H1 (cell line): ENCODE measurements around the gene GOLGA8S. TPM values are rescaled to one million over a fixed set of nuclear protein-coding genes. Genes with fewer than 3 reads are reported as not detected.

Source experiments
- CTCF ChIA-PET: fragments of 300-600 bp; sonication (Branson Sonifier 250); formaldehyde crosslinking; loops from one replicate; lab custom pipeline; 2021; ENCODE audit not compliant: partially characterized antibody; lab: Charles Lee
- POLR2A ChIA-PET: fragments of 300-600 bp; sonication (Branson Sonifier 250); formaldehyde crosslinking; loops from one replicate; lab custom pipeline; 2021; ENCODE audit warnings: inconsistent platforms; ENCODE audit not compliant: partially characterized antibody; lab: Charles Lee
- DNase-seq, 2 experiments: peaks; one replicate each; pipeline versions ENCODE4 v3.0.0 to v3.0.0-alpha.2; 2010 to 2022; ENCODE audit warnings: low spot score in 2 of 2, low read depth in 1 of 2, mixed read lengths in 1 of 2
- FAIRE-seq: peaks from 2 replicates; lab custom pipeline; 2011; peaks lifted over from hg19 to GRCh38; lab: Jason Lieb, UNC
- H2AFZ ChIP-seq: 2 replicates; pipeline ENCODE4 v1.8.1; 2012; ENCODE audit warnings: low read length, inconsistent platforms
- H2AK5ac ChIP-seq: 2 replicates; pipeline ENCODE4 v1.6.1; 2013; ENCODE audit warnings: low read depth, low read length
- H2BK120ac ChIP-seq: replicated peaks from 2 replicates; pipeline ENCODE3; 2013; ENCODE audit warnings: low read depth, low read length, inconsistent platforms
- H2BK12ac ChIP-seq: 2 replicates; pipeline ENCODE4 v1.6.1; 2013; ENCODE audit warnings: low read depth, low read length
- H2BK15ac ChIP-seq: 2 replicates; pipeline ENCODE4 v1.6.1; 2013; ENCODE audit warnings: low read length
- H2BK20ac ChIP-seq: 2 replicates; pipeline ENCODE4 v1.6.1; 2013; ENCODE audit warnings: low read length
- H2BK5ac ChIP-seq: 2 replicates; pipeline ENCODE4 v1.6.1; 2013; ENCODE audit warnings: low read depth, low read length
- H3K14ac ChIP-seq: 2 replicates; pipeline ENCODE4 v1.6.1; 2013; ENCODE audit warnings: inconsistent platforms; ENCODE audit not compliant: insufficient read length
- H3K18ac ChIP-seq: 2 replicates; pipeline ENCODE4 v1.6.1; 2013; ENCODE audit warnings: low read length; ENCODE audit errors: extremely low read depth
- H3K23ac ChIP-seq: 2 replicates; pipeline ENCODE4 v1.6.1; 2013; ENCODE audit warnings: inconsistent platforms; ENCODE audit not compliant: insufficient read length
- H3K23me2 ChIP-seq: 2 replicates; pipeline ENCODE4 v1.6.1; 2013; ENCODE audit warnings: low read depth, low read length
- H3K27ac ChIP-seq: 2 replicates; pipeline ENCODE4 v1.6.1; 2011; ENCODE audit warnings: low read depth, low read length, inconsistent platforms
- H3K27me3 ChIP-seq, 4 experiments: replicated peaks in 1 of 4; 1 replicate in 1 of 4; 2 replicates in 3 of 4; pipeline versions ENCODE4 v1.6.1 to v1.8.1; 2011 to 2013; ENCODE audit warnings: low read length in 3 of 4, mild to moderate bottlenecking in 3 of 4, inconsistent platforms in 2 of 4, mixed read lengths in 2 of 4, moderate library complexity in 1 of 4; ENCODE audit not compliant: control insufficient read depth in 3 of 4, insufficient read depth in 3 of 4; ENCODE audit errors: extremely low read depth in 1 of 4
- H3K36me3 ChIP-seq, 4 experiments: 2 replicates each; pipeline versions ENCODE4 v1.6.1 to v1.8.1; 2011 to 2013; ENCODE audit warnings: mild to moderate bottlenecking in 4 of 4, low read length in 3 of 4, moderate library complexity in 2 of 4, control low read depth in 1 of 4, inconsistent platforms in 1 of 4; ENCODE audit not compliant: insufficient read depth in 4 of 4, control insufficient read depth in 2 of 4
- H3K4ac ChIP-seq: replicated peaks from 2 replicates; pipeline ENCODE3; 2013; ENCODE audit warnings: low read length, low read depth, mixed read lengths, inconsistent platforms; ENCODE audit not compliant: insufficient read length
- H3K4me1 ChIP-seq, 4 experiments: replicated peaks in 1 of 4; 1 replicate in 1 of 4; 2 replicates in 3 of 4; pipeline versions ENCODE4 v1.6.1 to v1.8.1; 2011 to 2013; ENCODE audit warnings: low read length in 3 of 4, inconsistent platforms in 2 of 4, mixed read lengths in 1 of 4; ENCODE audit not compliant: insufficient read depth in 4 of 4, control insufficient read depth in 3 of 4
- H3K4me2 ChIP-seq, 2 experiments: 2 replicates each; pipeline versions ENCODE4 v1.6.1 to v1.8.1; 2011 to 2013; ENCODE audit warnings: low read depth in 2 of 2, low read length in 2 of 2, control low read depth in 1 of 2, inconsistent platforms in 1 of 2, mild to moderate bottlenecking in 1 of 2; ENCODE audit not compliant: insufficient read depth in 1 of 2
- H3K4me3 ChIP-seq, 4 experiments: fragments of 200-600, 300-600 bp in 1 of 4; sonication (generic), shearing (Covaris generic), sonication (Bioruptor Twin) in 1 of 4; 2 replicates each; pipeline versions ENCODE4 v1.5.1 to v1.8.1; 2011 to 2016; ENCODE audit warnings: low read length in 4 of 4, low read depth in 3 of 4, control low read depth in 2 of 4, inconsistent platforms in 2 of 4, mild to moderate bottlenecking in 2 of 4, mixed read lengths in 1 of 4, moderate library complexity in 1 of 4; ENCODE audit not compliant: insufficient read depth in 2 of 4; ENCODE audit errors: extremely low read depth in 1 of 4
- H3K56ac ChIP-seq: replicated peaks from 2 replicates; pipeline ENCODE3; 2013; ENCODE audit warnings: low read depth, mild to moderate bottlenecking, mixed read lengths, low read length, inconsistent platforms; ENCODE audit not compliant: insufficient read length
- H3K79me1 ChIP-seq: 2 replicates; pipeline ENCODE4 v1.6.1; 2013; ENCODE audit warnings: low read depth, low read length, control low read depth
- H3K79me2 ChIP-seq, 2 experiments: 2 replicates each; pipeline versions ENCODE4 v1.6.1 to v1.8.1; 2012 to 2013; ENCODE audit warnings: low read length in 2 of 2, mild to moderate bottlenecking in 2 of 2, inconsistent platforms in 1 of 2; ENCODE audit not compliant: insufficient read depth in 2 of 2, control insufficient read depth in 1 of 2
- H3K9ac ChIP-seq, 4 experiments: replicated peaks in 1 of 4; 1 replicate in 1 of 4; 2 replicates in 3 of 4; pipeline versions ENCODE4 v1.6.1 to v1.8.1; 2011 to 2013; ENCODE audit warnings: low read depth in 3 of 4, low read length in 3 of 4, control low read depth in 2 of 4, mild to moderate bottlenecking in 2 of 4, moderate library complexity in 2 of 4, inconsistent platforms in 1 of 4; ENCODE audit errors: extremely low read depth in 1 of 4
- H3K9me3 ChIP-seq, 2 experiments: 2 replicates each; pipeline versions ENCODE4 v1.6.1 to v1.8.1; 2012 to 2013; ENCODE audit warnings: mild to moderate bottlenecking in 2 of 2, moderate library complexity in 2 of 2, control low read depth in 1 of 2, inconsistent platforms in 1 of 2, low read depth in 1 of 2, low read length in 1 of 2, mixed read lengths in 1 of 2; ENCODE audit not compliant: insufficient read depth in 2 of 2
- H4K20me1 ChIP-seq, 2 experiments: replicated peaks in 1 of 2; 2 replicates each; pipeline versions ENCODE3 to v1.8.1; 2011 to 2013; ENCODE audit warnings: inconsistent platforms in 2 of 2, low read length in 2 of 2, mild to moderate bottlenecking in 1 of 2; ENCODE audit not compliant: insufficient read depth in 2 of 2, control insufficient read depth in 1 of 2
- H4K5ac ChIP-seq: 2 replicates; pipeline ENCODE4 v1.6.1; 2013; ENCODE audit warnings: low read length, low read depth, mixed read lengths, inconsistent platforms; ENCODE audit not compliant: insufficient read length
- H4K8ac ChIP-seq: 2 replicates; pipeline ENCODE4 v1.8.0; 2013; ENCODE audit warnings: mild to moderate bottlenecking, moderate library complexity, low read length, inconsistent platforms; ENCODE audit not compliant: insufficient read depth; ENCODE audit errors: extremely low read depth
- H4K91ac ChIP-seq: replicated peaks from 2 replicates; pipeline ENCODE3; 2013; ENCODE audit warnings: low read length, mixed read lengths, inconsistent platforms; ENCODE audit not compliant: insufficient read length
- MAFK ChIP-seq: IDR thresholded peaks from 2 replicates; pipeline ENCODE4 v1.6.1; 2012; ENCODE audit warnings: low read depth, mild to moderate bottlenecking, improper control_type of control experiment, low read length
- POU5F1 ChIP-seq: IDR thresholded peaks from 2 replicates; pipeline ENCODE4 v1.6.1; 2011; ENCODE audit warnings: low read depth, mild to moderate bottlenecking, low read length, moderate library complexity
- SP2 ChIP-seq: IDR thresholded peaks from 2 replicates; pipeline ENCODE4 v1.6.1; 2012; ENCODE audit warnings: mild to moderate bottlenecking, low read length, inconsistent platforms
- TBP ChIP-seq: IDR thresholded peaks from 2 replicates; pipeline ENCODE4 v1.6.1; 2011; ENCODE audit warnings: low read depth, low read length, improper control_type of control experiment
- WGBS, 2 experiments: shearing (Covaris generic) in 1 of 2; methylation state at CpG; one replicate each; pipeline versions ENCODE4 v1.1.6 to v1.1.7; 2013 to 2015; ENCODE audit warnings: low lambda C conversion rate in 2 of 2, mixed read lengths in 2 of 2, inconsistent platforms in 1 of 2, low coverage in 1 of 2, missing lambda C conversion rate in 1 of 2; ENCODE audit not compliant: insufficient replicate concordance in 2 of 2, insufficient coverage in 1 of 2, insufficient read length in 1 of 2; ENCODE audit errors: extremely low coverage in 1 of 2, missing lambda C conversion rate in 1 of 2; 5-methylcytosine and 5-hydroxymethylcytosine counted together
- polyA plus RNA-seq, 7 experiments: library from polyadenylated mRNA; depleted of rRNA in 3 of 7; stranded (reverse) in 5 of 7; unstranded in 2 of 7; fragments of >200 nt in 5 of 7; fragments of 200-250 nt in 2 of 7; gene quantifications; 1 replicate in 5 of 7; 2 replicates in 1 of 7; 4 replicates in 1 of 7; pipeline versions ENCODE4 v1.2.1 to v1.2.3, GENCODE V29; 2011 to 2013; ENCODE audit warnings: missing spikeins in 2 of 7, mixed read lengths in 2 of 7
- total RNA-seq: library from RNA; stranded (reverse); fragmentation: NEBNext Ultra II Directional; extraction: Animal tissue kit (Norgen Biotek cat#: 25700); gene quantifications from 2 replicates; pipeline ENCODE4 v1.2.1, GENCODE V29; 2021

Gene GOLGA8S
- total and polyA plus RNA-seq, 2 of the 8 experiments (the other 6 are each of a cell fraction or from before 2014, with no cell fraction given) = 0.05 to 0.17 TPM

DNA sequence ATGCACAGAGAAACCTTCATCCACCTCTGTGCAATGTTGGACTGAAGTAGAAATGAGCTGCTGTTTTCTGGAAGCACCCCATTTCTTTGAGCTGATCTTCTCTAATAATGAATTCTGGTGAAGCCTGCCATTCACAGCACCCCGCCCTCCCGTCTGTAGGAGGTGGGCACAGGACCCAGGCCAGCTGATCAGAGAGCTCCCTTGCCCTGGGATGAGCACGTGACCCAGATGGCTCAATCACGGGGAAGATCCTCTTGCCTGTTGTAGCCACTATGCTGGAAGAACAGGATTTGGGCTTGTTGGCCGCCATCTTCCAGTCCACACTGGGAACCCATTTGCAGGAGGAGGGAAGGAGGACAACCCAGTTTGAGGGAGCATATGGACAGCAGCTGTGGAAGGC, 48.0 kb downstream of the GOLGA8S start:
- peaks cover 8 to 26% of the 10 kb centered on the region in 2 experiments for H3K9me3 ChIP-seq
- H3K23ac ChIP-seq = no peak overlapping the region
- TF ChIP-seq MAFK (no peak), POU5F1 (no peak), SP2 (no peak), TBP (no peak)
- CTCF ChIA-PET = no interaction called here
- no peak overlapping the region for H3K56ac ChIP-seq
- no peak overlapping the region for H3K27ac ChIP-seq
- H3K9ac ChIP-seq = no peak overlapping the region
- WGBS, 2 experiments = 66% methylated on average over 5 of the region's 5 CpGs; no CpG with 5 or more reads in 1 of the 2 experiments
- H3K4ac ChIP-seq = no peak overlapping the region
- POLR2A ChIA-PET = no interaction called here
- no peaks in the 10 kb centered on the region for H3K4me1 ChIP-seq
- no peak overlapping the region for H2BK20ac ChIP-seq
- no peaks in the 10 kb centered on the region for H3K36me3 ChIP-seq
- no peak overlapping the region for H4K5ac ChIP-seq
- no peak overlapping the region for H3K4me2 ChIP-seq
- no peak overlapping the region for H2BK120ac ChIP-seq
- no peaks in the 10 kb centered on the region for H3K23me2 ChIP-seq
- no peaks in the 10 kb centered on the region for H3K27me3 ChIP-seq
- DNase-seq (no peak), FAIRE-seq (no peak)
- no peak overlapping the region for H3K14ac ChIP-seq
- H3K79me2 ChIP-seq = no peaks in the 10 kb centered on the region
- H2AK5ac ChIP-seq = no peak overlapping the region
- no peak overlapping the region for H2BK15ac ChIP-seq
- H4K91ac ChIP-seq = no peak overlapping the region
- H3K18ac ChIP-seq = no peak overlapping the region
- no peaks in the 10 kb centered on the region for H4K20me1 ChIP-seq
- no peak overlapping the region for H2AFZ ChIP-seq
- no peaks in the 10 kb centered on the region for H3K79me1 ChIP-seq
- H2BK5ac ChIP-seq = no peak overlapping the region
- H3K4me3 ChIP-seq = no peak overlapping the region
- H2BK12ac ChIP-seq = no peak overlapping the region
- H4K8ac ChIP-seq = no peak overlapping the region
